HG03442 (cell line): ENCODE measurements around the gene CDK6.

ENCODE experiments used
- ATAC-seq: cut with Tn5 transposase; IDR thresholded peaks from one replicate; pipeline ENCODE4 v1.9.1; 2021; ENCODE audit warnings: mild to moderate bottlenecking, moderate library complexity; ENCODE audit not compliant: unreplicated experiment

The CDK6 gene

GRCh38 chr7:92830027-92830426, 6.3 kb downstream of the CDK6 start:
- ATAC-seq = no peak

DNA sequence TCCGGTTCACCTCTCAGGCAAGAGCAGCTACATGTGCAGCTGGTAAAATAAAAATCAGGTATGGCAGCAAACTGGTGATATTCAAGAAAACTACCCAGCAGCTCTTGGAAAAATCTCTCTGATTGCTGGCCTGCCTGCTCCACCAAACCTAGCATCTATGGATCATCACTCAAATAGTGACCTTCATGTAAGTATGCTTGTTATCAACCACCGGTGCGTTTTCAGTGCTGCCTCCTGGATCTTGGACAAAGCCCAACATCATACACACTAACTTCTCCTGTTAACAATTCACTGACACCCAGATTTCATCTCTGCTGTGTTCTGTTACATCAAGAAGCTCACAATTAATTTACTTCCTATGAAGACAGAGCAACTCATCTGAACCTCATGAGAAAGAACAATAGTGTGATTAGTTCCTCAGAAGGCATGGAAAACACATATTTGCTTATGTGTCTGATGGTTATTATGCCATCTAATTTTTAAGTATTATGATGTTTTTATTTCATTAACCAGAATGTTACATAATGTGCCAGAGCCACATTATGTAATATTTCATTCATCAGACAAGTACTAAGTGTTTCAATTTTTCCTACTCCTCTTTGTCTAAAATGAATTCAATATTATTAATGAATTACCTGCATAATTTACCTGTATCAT, 8.8 kb downstream of the CDK6 start:
- no peak for ATAC-seq

DNA sequence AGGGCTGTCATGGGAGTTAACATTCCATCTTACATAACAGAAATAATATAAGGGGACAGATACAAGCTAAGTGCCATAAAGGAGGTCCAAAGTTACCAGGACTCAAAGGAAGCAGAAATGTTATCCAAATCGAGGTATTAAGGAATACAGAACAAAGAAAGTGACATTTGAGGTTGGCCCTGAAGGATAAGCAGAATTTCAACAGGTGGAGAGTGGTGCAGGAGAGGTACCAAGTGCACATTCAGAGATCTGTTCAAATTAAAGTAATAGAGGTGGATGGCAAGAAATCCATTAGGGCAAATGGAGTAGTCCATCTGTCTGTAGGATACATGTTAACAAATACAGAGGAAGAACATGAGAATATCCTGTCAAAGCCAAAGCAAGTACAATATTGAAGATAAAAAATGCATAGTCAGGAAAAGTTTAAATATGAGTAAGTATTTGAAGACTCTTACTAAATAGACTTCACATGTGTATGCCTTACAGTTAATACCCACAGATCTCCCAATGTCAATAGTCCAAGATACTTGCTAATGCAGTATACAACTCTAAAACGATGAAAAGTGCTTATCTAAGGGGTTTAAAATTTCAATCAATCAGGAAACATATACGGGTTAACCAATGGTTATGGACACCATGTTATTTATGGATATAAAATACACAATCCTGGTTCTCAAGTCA, 10.0 kb downstream of the CDK6 start:
- ATAC-seq = no peak

- ATAC-seq = no peak
Observed at GRCh38 chr7:92824901-92825480, 11.4 kb downstream of the CDK6 start.

- ATAC-seq = no peak
Observed at GRCh38 chr7:92824450-92824849, 11.9 kb downstream of the CDK6 start.

- no peak for ATAC-seq
Observed at GRCh38 chr7:92823042-92823441, 13.3 kb downstream of the CDK6 start.

- no peak for ATAC-seq
Observed at GRCh38 chr7:92820191-92820590, 16.2 kb downstream of the CDK6 start.

- no peak for ATAC-seq
Observed at GRCh38 chr7:92817398-92817797, 19.0 kb downstream of the CDK6 start.

DNA sequence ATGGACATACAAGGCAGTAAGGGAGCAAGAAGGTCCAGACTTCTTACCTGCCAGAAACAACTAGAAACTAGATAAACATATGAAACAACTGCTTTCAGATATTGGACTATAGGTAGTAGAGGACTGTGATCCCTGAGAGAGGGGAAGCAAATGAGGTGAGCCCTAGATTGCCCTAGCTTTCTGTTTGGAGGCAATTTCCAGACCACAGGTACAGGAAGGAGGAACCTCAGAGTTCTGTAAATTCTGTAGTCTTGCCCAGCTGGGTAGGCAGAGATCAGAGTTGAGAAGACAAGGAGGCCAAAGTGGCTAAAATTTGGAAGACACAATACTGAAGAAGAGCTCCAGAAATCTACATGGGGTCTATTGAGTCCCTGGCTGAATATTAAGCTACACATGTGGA, 21.0 kb downstream of the CDK6 start:
- no peak for ATAC-seq

DNA sequence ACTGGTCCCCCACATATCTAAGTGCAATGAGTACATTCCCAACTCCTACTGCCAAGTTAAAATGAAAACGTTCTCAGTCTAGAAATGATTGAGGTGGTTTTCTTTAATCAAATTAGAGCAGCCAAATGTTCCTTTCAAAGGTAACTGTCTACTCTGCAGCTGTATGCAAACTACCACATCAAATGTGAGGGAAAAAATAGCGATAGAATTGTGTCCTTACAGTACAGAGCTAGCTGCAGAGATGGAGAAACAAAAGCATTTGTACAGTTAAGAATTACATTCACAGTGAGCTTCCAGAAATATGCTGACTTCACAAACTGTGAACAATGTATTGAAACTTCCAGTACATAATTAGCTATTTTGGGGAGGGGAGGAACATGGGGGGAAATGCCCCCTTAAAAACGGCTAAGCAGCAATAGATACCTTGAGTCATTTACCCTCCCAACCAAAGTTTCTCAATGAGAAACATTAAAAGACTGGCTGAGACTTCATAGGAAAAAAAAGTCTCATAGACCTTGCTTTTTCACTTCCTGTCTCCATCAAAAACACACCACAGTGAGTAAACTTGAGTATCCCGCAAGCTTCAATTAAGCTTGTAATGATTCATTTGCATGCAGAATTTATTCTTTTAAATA, 22.9 kb downstream of the CDK6 start:
- peak; percentile 56 for ATAC-seq

DNA sequence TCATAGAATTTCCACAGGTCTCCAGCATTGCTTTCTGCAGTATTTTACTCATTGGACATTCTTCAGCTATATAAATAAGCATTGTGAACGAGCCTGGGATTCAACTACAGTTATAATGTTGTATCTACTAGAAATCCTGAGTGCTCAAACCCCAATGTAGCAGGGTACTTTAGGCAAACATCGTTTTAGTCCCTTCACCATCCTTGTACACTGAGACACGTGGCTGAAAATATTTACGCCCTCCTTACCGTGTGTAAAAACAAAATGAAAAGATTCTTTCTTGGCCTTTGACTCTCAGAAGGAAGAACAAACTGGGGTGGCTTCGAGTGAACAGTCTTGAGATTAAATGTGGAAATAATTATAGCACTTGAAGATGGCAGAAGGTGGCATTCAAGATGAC, 25.2 kb downstream of the CDK6 start:
- no peak for ATAC-seq

- peak; percentile 75 for ATAC-seq
Observed at GRCh38 chr7:92809760-92810573, 26.4 kb downstream of the CDK6 start.

DNA sequence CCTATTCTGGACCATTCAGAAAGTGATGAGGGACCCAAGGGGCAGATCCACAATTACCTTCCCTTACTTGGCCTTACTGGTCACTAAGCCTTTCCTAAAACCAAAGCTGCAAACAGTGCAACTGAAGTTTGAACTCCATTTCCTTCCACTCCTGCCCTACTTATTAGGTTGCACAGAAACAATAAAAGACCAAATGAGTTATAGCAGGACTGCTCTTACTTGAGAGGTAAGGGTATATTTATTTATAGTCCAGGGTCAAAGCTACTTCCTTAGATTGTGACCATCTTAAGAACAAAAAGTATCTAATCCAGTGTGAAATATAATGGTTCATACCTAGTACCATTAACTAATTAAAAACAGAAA, 27.0 kb downstream of the CDK6 start:
- ATAC-seq = peak; percentile 25

DNA sequence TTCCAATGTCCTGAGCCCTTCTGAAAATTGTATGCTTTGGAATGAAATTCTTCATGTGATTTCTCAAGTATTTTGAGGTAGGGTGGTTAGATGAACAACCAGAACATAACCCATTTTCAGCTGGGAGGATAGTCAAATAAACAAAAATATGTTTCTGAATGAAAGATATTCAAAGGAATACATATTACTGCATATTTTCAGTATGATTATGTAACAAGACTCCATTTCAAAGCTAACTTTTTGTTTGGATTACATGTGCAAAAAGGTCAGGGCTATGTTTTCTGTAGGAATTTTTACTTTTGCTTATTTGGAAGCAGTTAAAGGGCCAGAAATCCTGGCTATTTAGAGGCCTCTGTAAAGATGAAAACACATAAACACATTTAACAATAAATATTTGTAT, 27.7 kb downstream of the CDK6 start:
- ATAC-seq = no peak

DNA sequence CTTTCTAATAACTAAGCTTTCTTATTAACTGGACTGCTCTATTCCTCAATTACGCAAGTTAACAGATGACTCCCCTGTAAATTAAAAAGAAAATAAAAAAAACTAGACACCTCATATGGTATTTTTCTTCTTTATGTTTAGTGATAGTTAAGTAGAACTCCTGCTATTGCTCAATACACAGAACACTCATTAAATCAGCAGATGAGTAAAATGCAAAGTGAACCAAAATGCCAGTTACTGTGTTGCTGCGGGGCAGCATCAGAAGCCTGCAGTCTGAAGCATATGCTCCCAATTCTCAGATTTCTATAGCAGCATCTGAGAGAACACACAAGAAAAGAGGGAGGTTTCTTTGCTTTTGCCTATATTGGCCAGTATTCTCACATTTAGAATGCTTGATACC, 28.4 kb downstream of the CDK6 start:
- ATAC-seq = no peak

- ATAC-seq = no peak
Observed at GRCh38 chr7:92806496-92806895, 29.9 kb downstream of the CDK6 start.

- ATAC-seq = no peak
Observed at GRCh38 chr7:92802406-92802805, 34.0 kb downstream of the CDK6 start.

GRCh38 chr7:92799446-92800211, 36.7 kb downstream of the CDK6 start:
- ATAC-seq = no peak

GRCh38 chr7:92798517-92799249, 37.7 kb downstream of the CDK6 start:
- ATAC-seq = no peak

DNA sequence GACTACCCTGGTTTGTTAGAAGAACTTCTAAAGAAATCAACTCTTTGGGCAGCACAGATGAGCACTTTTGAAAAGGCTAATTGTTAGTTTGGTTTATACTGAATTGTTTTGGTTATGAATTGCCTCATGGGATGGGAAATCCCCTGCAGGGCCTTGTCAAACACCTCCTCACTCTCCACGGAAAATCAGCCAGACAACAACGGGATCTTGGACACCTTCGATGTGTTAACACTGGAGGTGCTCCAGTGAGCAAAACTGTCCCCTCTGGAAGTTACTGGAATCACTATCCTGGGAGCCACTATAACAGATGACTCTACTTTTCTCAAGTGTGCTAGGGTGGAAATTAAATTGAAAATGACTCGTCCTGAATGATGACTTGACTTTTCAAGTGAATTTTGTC, 38.7 kb downstream of the CDK6 start:
- no peak for ATAC-seq
